LNCaP clone FGC (cell line): ENCODE results near the gene SIN3B.

Experiments
- DNase-seq: peaks from one replicate; pipeline ENCODE4 v3.0.0-alpha.2; 2011; ENCODE audit warnings: low read depth
- H3K4me3 ChIP-seq: 2 replicates; pipeline ENCODE4 v1.5.1; 2011; ENCODE audit warnings: mild to moderate bottlenecking, low read depth, low read length, control low read depth
- TF ChIP-seq, protein P1 (sequence below): IDR thresholded peaks from 2 replicates; pipeline ENCODE4 v1.5.1; 2012; ENCODE audit warnings: mild to moderate bottlenecking; ENCODE audit not compliant: control insufficient read depth, insufficient read depth; ENCODE audit errors: extremely low read depth

The SIN3B gene

DNA sequence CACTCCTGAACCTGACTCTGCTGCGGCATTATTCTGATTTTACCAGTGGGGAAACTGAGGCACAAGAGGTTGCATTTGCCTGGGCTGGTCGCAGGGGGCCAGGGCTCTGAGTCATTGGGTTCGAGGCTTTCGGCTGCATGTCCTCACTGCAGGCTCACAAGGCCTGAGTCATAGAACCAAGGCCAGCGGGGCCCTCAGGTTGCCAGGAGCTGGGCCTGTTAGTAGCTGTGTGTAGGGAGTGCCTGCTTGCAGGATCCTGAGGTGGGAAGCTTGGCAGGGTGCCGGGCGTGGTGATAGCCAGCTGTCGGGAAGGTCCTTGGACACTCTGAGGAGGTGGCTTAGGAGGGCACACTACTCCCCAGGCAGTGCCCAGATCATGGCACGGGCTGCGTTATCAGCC is 38.0 kb downstream of the SIN3B start:
- H3K4me3 ChIP-seq = no peak overlapping the region
- no peak for DNase-seq
- TF ChIP-seq, protein P1, sequence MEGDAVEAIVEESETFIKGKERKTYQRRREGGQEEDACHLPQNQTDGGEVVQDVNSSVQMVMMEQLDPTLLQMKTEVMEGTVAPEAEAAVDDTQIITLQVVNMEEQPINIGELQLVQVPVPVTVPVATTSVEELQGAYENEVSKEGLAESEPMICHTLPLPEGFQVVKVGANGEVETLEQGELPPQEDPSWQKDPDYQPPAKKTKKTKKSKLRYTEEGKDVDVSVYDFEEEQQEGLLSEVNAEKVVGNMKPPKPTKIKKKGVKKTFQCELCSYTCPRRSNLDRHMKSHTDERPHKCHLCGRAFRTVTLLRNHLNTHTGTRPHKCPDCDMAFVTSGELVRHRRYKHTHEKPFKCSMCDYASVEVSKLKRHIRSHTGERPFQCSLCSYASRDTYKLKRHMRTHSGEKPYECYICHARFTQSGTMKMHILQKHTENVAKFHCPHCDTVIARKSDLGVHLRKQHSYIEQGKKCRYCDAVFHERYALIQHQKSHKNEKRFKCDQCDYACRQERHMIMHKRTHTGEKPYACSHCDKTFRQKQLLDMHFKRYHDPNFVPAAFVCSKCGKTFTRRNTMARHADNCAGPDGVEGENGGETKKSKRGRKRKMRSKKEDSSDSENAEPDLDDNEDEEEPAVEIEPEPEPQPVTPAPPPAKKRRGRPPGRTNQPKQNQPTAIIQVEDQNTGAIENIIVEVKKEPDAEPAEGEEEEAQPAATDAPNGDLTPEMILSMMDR = no peak

- no peak overlapping the region for H3K4me3 ChIP-seq
- no peak for DNase-seq
- TF ChIP-seq, protein P1 = no peak
These were observed 39.4 kb downstream of the SIN3B start for GRCh38 chr19:16868423-16869130.

- TF ChIP-seq, protein P1 = no peak
- H3K4me3 ChIP-seq = no peak overlapping the region
- no peak for DNase-seq
These were observed 40.3 kb downstream of the SIN3B start for GRCh38 chr19:16869331-16869972.

DNA sequence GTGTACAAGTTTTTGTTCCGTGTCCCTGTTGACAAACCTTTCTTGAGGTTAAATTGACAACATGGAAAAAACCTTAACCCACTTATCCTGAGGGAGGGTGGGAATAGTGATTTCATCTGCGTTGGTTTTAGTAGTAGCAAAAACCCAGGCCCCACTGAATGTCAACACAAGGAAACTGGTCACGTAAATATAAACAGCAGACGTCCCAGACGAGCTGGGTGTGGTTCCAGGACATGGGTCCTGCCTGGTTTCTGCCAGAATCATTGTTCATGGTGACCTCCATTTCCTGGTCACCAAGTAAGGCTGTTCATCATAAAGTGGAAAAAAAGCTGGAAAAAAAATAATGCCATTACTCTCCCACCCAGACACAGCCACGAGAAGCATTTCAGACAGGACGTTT is 42.7 kb downstream of the SIN3B start:
- no peak for DNase-seq
- TF ChIP-seq, protein P1 = no peak
- no peak overlapping the region for H3K4me3 ChIP-seq

DNA sequence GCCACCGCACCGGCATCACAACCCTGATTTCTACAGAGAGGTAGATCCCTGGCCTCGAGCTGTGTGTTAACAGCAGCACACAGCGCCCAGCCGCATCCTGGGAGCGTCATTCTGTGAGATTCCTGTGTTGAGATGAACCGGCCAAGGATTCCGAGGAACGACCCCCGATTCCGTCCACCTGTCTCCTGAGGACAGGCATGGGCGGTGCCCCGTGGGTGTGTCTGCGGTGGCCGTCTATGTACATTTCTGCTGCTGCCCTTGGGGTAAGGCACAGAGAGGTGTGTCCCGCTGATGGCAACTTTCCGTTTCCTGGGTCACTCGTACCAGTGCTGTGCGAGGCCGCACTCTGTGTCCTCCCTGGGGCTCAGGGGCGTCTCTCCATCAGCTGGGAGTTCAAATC is 43.5 kb downstream of the SIN3B start:
- no peak overlapping the region for H3K4me3 ChIP-seq
- TF ChIP-seq, protein P1 = no peak
- DNase-seq = no peak

DNA sequence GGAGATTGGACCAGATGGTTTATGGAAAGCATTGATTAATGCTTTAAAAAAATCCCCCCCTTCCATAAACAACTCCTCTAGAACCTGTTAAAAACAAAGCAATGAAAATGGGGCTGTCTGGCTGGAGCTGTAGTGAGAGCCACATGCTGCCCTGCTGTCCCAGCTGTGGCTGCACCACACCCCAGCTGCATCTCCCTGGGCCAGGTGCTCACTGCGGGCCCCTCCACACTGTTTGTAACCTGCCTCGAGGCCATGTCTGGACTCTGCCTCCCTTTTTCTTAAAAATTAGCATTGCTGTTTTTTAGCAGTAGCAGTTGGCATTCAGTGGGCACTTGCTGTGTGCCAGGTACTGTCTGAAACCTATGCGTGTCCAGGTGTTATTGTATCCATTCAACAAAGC is 44.4 kb downstream of the SIN3B start:
- no peak for DNase-seq
- H3K4me3 ChIP-seq = no peak overlapping the region
- TF ChIP-seq, protein P1 = no peak
